Stimulated activated CD8-positive, alpha-beta memory T cell treated with anti-CD3 and anti-CD28 coated beads, Interleukin-15, amount 100 ng/mL, for 48 hours (primary cell): ENCODE results near the gene EID1.
A peak's percentile ranks its signal among the peaks of the same experiment; 100 is the strongest.
"Not testable (repeated sequence)": the region's sequence is repeated elsewhere in the genome, so short reads cannot be mapped to it uniquely, and the experiment has no call there.

ENCODE experiments used
- DNase-seq, 2 donors: peaks; one replicate each; pipeline ENCODE4 v3.0.0-alpha.2; 2020; ENCODE audit warnings: low read depth in 2 of 2

Gene EID1

GRCh38 chr15:48909313-48909712, 31.4 kb downstream of the EID1 start:
- DNase-seq = not testable (repeated sequence)

GRCh38 chr15:48910554-48910953, 32.6 kb downstream of the EID1 start:
- DNase-seq = not testable (repeated sequence)

DNA sequence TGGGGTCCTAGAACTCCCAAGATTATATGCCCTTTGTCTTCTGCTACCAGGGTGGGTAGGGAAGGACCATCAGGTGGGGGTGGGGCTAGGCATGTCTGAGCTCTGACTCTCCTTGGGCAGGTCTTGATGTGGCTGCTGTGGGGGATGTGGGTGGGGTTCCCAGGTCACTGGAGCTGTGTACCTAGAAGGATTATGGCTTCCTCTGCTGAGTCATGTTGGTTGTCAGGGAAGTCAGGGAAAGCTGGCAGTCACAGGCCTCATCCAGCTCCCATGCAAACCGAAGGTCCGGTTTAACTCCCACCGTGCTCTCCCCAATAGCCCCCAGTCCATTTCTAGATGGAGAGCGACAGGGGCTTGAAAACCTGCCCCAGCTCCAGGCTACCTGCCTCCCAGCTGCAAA, 35.2 kb downstream of the EID1 start:
- no peak for DNase-seq

GRCh38 chr15:48914717-48915116, 36.8 kb downstream of the EID1 start:
- no peak for DNase-seq

DNA sequence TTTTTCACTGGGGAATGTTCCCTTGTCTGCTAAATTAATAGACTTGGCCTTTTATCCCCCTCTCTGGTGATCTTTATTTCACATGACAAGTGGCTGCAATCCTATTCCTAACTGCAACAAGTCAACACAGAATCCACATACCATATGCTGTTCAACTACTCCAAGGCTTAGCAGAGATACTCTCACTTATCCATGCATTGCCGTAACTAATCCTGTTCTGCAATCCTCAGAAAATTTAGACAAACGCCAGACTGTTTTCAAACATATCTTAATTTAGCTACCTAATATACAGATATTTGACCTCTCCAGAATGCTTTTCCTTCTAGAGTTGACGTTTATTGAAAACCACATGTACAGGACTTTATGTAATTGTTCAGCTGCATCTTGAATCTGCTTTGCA, 37.9 kb downstream of the EID1 start:
- DNase-seq = no peak

- no peak for DNase-seq
Measured at GRCh38 chr15:48916721-48917120, 38.8 kb downstream of the EID1 start.

- DNase-seq = no peak
Measured at GRCh38 chr15:48922046-48922445, 44.1 kb downstream of the EID1 start.

- no peak for DNase-seq
Measured at GRCh38 chr15:48924528-48925393, 46.8 kb downstream of the EID1 start.

DNA sequence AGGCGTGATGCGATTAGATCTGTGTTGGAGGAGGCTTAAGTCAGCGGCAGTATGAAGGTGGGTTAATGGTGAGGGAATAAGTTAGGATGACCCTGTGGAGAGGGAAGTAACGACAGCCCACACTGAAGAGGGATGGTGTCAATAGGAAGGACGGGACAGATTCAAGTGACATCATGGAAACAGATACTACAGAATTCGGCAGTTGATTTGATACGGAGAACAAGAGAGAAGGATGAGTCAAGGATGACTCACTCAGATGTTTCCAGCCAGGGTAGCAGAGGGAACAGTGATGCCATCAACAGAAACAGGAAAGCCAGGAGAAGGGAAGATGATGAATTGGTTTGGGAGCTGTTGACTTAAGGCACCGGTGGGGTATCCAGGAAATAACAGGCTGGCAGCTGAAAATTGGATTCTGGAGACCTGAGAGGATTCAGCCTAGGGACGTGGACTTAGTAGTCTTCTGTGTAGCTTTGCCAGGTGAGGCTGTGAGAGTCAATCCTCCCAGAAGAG, 47.8 kb downstream of the EID1 start:
- no peak for DNase-seq

- DNase-seq = peak; percentile 51 to 56
Measured at GRCh38 chr15:48928877-48929538, 51.1 kb downstream of the EID1 start.

DNA sequence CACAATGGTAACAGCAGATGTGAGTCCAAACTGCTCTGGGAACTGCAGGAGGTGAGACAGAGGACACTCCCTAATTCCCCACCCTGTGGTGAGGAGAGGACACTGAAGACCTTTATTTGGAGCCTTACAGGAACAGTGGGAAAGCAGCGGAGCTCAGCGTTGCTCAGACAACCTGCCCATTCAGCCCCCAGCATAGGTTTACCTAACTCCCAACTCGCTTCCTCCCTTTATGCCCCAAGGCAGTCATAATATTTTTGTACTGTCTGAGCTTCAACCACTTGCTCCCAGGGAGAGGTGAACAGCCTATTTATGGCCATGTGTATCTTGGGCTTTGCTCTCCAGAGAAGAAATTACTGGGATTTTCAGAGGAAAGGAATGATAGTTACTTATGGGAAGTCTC, 51.7 kb downstream of the EID1 start:
- DNase-seq = no peak
